EH (cell line): ENCODE measurements around the gene IRGC.
"Not testable (repeated sequence)": the region's sequence is repeated elsewhere in the genome, so short reads cannot be mapped to it uniquely, and the experiment has no call there.

Source experiments
- DNase-seq: peaks from one replicate; pipeline ENCODE4 v3.0.0-alpha.2; 2015; ENCODE audit warnings: low read depth

Gene IRGC

DNA sequence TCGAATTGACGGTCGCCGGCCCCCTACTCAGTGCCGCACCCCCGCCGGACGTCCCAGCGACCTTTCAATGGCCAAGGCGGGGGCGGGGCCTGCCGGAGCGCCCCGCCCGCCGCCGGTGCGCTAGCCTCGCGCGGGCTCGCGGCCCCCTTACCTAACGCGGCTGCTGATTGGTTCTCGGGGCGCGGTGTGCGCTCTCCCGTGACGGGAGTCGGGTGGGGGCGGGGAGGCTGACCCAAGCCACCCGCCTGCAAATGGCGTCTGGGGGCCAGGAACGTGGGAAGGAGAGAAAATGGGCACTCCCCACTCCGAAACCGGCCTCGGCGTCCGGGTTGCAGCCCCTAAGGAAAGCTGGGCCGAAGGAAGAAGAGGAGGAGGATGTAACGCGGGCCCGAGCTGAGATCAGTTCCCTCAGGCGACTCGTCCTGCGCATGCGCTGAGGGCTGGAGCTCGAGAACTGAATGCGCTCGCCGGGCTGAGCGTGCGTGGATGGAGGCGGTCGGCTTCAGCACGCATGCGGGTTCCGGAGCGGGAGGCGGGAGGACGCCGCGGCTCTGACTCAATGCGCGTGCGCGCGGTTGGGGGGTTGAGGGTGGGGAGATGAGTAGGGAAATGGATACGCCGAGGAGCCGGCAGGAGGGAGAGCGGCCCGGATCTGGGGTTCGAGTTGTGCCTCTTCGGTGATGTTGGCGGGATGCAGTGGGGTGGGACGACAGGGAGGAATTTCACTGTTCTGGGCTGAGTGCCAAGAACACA lies 38.8 kb downstream of the IRGC start, which contains the start of gene SMG9:
Gene SMG9, minus strand, starts transcription at position 460 of the 753 bp plus-strand sequence. CDS start 4,221 bp downstream, outside the sequence.
- DNase-seq = peak; percentile 98

DNA sequence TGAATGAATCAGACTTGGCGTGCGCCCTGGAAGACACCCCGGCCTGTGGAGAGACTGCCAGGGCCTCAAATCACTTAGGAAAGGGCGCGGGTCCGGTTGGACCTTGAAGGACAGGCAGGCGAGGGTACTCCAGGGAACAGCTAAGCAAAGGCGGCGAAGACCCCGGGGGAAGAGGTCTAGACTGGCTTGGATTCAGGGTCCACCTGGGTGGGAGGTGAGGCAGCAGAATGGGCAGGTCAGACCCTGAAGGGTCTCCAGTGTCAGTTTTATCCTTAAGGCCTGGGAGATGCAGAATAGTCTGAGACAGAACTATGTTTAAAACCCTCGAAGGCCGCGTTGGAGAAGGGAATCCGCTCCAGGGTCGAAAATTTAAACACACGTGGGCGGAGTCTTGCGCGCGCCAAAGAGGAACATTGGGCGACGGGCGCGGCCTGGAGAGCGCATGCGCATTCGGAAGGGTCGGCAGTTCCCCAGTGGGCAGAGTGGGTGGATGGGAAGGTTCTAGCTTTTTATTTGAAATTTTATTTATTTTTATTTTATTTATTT lies 39.5 kb downstream of the IRGC start:
- DNase-seq = peak; percentile 72

DNA sequence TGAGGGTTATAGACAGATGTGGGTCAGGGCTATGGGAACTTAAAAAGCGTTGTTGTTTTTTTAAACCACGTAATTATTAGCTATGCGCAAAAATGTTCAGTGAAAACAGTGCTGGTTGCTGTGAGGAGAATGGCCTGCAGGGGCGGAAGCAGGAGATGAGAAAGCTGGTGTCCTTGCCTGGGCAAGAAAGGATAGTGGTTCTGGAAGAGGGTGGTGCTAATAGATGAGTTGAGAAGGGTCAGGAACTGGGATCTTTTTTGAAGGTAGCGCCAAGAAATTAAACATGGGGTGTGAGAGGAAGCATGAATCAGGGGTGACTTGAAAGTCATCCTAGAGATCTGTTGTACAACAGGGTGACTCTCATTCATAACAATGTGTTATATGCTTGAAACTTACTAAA lies 43.6 kb downstream of the IRGC start:
- peak; percentile 85 for DNase-seq

DNA sequence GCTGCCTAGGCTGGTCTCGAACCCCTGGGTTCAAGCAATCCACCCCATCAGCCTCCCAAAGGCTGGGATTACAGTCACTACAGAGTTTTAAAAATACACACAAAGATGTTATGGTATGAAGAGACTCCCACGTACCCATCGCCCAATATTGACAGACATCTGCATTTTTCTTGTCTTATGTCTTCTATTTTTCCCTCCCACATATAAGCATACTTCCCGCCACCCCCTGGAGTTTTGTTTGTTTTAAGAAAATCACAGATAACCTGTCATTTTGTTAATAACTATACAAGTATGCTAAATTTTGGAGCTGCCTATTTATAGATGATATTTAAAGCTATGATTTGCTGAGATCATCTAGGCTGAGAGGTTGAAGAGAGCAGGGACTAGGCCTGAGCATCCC lies 45.1 kb downstream of the IRGC start:
- peak; percentile 37 for DNase-seq

DNA sequence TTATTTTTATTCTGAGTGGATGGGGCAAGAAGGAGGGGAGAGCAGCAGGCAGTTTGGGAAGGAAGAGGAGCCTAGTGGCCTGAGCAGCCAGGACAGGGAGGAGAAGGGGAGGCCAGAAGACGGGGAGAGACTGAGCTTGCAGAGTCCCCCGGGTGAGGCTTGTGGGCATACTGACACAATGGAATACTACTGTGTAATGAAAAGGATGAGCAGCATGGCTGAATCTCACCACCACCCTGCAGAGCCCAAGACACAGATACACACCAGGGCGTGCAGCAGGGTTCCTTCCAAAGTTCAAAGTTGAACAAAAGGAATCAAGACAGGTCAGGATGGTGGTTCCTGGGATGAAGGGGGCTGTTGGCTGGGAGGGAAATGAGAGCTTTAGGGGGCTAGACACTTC lies 46.9 kb downstream of the IRGC start:
- DNase-seq = no peak

DNA sequence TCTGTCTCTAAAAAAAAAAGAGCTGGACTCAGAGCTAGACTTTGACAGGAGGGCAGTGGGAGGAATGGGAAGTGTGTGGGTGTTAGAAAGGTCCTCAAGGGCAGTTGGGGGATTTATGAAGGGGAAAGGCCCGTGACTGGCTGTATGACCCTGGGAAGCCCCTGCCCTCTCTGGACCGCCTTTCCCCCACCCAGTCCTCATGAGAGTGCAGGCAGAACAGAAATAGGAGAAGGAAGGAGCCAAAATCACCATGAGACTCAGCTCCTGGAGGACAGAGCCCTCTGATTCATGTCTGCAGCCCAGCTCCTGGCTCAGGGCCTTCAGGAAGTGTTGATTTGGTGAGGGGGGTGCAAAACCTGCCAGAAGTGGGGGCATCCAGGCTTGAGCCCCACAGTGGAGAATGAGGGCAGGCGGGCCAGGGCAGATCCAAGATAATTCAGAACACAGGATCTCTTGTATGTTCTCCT lies 47.6 kb downstream of the IRGC start:
- DNase-seq = peak; percentile 59

DNA sequence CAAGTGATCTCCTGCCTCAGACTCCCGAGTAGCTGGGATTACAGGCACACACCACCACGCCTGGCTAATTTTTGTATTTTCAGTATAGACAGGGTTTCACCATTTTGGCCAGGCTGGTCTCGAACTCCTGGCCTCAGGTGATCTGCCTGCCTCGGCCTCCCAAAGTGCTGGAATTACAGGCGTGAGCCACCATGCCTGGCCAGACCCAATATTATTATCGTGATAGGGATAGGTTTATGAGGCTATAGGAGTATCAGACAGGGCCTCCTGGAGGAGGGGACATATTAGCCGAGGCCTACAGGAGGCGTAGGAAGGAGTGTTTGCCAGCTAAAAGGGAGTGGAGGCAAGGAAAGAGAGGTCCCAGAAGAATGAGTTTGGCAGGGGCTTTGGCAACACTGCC lies 48.8 kb downstream of the IRGC start:
- DNase-seq = not testable (repeated sequence)

DNA sequence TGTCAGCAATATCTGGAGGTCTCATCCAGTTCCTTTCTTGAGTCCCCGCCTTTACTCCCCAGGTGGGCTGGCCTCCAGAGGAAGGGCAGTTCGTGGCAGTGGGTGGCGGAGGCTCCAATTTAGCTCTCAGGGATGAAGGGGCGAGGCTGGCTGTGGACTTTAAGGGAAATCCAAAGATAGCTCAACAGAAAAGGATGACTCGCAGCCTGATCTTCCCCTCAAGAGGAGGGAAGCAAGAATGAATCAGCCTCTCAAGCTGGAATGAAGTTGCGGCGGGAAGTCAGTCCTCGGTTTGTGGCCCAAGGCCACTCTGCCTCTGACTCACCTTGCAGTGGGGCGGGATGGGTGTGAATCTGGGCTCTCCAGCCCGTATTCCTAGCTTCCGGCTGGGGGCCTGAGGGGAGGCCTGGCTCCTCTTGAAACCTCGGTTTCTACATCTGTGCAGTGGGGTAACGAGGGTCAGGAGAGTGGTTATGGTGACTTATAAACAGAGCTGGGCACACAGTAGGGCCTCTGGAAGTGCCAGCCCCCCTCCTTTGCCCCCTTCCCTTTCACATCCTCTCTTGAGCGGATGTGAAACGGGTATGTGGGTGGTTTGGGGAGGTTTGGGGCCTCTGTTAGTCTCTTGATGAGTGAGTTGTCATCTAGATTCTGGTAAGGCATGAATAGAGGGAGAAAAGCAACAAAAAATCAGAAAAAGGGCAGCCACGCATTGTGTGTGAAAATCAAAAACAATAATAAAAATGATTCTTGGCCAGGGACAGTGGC lies 49.4 kb downstream of the IRGC start:
- peak; percentile 99 for DNase-seq

DNA sequence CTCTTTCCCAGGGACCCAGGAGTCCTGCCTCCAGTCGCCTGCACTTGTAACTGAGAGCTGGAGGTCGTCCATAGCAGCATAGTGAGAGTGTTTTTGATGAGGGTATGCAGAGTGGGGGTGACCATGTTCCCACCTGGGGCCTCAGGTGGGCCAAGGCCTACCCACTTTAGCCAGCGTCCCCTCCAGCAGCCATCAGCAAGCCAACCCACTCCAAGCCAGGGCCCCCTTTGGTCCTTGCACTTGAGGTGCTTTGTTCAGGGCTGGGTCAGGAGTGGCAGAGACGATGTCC lies 50.8 kb downstream of the IRGC start:
- DNase-seq = no peak

DNA sequence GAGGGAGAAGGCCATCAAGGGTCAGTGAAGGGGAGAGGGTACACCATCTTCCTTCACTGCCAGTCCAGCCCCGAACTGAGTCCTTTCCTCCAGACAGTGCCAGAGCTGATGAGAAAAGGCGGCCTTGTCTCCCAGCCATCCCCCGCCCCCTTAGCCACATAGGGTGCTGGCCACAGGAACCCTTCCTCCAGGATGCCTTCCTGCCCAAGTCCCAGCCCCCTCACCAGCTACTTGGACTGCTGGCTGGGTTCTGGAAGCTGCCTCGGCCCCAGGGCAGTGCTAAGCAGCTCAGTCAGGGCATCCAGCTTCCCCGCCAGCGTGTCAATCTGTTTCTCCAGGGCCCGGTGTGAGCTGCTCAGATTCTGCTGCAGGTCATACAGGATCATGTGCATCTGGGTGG lies 51.4 kb downstream of the IRGC start:
- peak; percentile 34 for DNase-seq

DNA sequence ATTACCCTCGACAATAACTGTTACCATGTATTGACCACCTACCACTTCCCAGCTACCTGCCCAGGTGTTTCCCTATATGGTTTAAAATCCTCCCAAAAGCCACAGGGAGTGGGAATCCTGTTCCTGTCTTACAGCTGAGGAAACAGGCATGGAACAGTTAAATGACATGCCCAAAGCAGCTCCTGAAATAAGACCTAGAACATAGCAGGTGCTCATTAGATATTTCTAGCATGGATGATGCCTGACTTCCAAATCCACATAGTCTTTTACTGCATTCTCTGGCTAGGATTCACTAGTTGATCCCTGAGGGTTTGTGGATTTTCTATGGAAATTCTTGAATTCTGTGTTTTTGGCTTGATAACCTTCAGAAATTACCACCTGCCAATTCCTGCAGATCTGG lies 51.9 kb downstream of the IRGC start:
- no peak for DNase-seq

DNA sequence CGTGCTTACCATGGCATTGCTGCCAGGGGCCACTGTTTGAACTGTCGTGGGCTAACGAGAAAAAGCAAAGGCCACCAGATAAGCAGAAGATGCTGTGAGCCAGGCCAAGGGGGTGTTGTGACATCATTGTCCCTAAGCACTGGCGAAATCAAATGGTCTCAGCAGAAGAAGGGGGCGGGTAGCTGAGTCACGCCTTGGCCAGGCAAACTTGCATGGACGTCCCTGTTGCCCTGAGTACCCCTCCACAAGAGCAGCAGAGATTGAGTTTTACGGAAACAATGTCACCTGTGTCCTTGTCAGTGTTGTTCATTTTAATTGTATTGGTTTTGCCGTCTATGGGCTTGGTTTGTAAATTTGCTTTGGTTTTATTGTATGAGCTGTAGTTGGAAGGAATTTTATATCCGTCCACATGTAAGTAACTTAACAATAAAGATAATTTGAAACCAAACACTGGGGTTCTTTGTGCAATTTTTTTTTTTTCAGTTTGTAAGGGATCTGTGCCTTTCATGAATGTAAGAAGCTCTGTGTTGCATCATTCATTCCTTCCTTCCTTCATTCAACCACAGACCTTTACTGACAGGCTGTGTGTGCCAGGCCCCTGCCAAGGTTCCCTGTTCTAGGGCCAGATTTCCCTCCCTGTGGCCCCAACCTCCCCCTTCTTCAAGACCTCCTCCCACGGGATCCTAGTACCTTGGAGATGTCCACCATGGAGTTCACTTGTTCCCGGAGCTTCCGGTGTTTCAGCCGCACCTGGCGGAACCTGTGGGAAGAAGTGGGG lies 52.6 kb downstream of the IRGC start:
- DNase-seq = no peak

DNA sequence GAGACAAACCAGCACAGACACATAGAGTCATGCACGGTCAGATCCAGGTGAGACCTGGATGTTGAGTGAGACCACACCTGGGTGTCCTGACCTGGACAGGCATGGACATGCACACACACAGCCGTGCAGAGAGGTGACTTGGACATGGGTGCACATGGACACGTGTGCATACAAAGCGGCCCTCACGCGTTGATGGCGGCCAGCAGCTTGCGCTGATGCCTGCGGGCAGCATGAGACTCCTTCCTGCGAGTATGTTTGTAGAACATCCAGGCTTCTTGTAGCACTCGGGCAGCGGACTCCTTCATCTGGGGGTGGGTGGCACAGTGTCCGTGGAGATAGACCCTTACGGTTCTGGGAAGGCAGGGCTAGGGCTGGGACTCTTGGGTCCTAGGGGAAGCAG lies 53.4 kb downstream of the IRGC start:
- no peak for DNase-seq
